ENCODE results near the gene DCAF16. TPM values are rescaled to one million over a fixed set of nuclear protein-coding genes. Genes with fewer than 3 reads are reported as not detected.
A peak's percentile ranks its signal among the peaks of the same experiment; 100 is the strongest.

DCAF16 gene
- total RNA-seq, 1 donor from 2014 or later = 32.7 TPM

DNA sequence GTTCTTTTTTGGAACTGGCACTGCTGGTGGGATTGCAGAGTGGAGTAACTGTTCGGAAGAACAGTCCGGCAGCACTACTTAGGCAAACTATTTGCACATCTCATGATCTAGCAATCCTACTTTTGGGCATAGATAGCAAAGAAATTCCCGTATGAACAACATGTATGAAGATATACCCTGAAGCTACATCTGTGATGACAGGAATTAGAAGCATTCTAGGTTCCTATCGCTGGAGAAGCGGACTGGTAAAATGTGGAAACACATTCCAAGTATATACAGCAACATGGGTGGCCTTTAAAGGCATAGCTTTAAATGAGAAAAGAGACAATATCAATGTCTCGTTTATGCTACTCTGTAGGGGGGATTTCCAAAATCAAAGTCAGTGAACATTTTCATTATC lies 3.1 kb downstream of the DCAF16 start:
- H3K4me2 ChIP-seq (ENCODE audit: low read length) = peak overlapping the region; percentile 96
- FAIRE-seq (no peak), DNase-seq (ENCODE audit: low read depth) (no peak)
- no peak overlapping the region for H2AFZ ChIP-seq (ENCODE audit: low read depth, low read length)
- peaks cover 21% of the 10 kb centered on the region for H3K36me3 ChIP-seq (ENCODE audit: insufficient read depth, low read length)
- peak overlapping the region; percentile 36 for H3K9ac ChIP-seq (ENCODE audit: low read length)
- H3K4me1 ChIP-seq (ENCODE audit: insufficient read depth, low read length) = peaks cover 18% of the 10 kb centered on the region
- Mint-ChIP-seq H3K27ac (ENCODE audit: unreplicated experiment) (no peak overlapping the region), H3K36me3 (ENCODE audit: low read depth, unreplicated experiment) (peaks cover 11% of the 10 kb centered on the region), H3K9me3 (ENCODE audit: unreplicated experiment) (no peaks in the 10 kb centered on the region), H3K27me3 (ENCODE audit: low read depth, unreplicated experiment) (no peaks in the 10 kb centered on the region), H3K4me3 (ENCODE audit: unreplicated experiment) (peak overlapping the region; percentile 66), H3K4me1 (ENCODE audit: low read depth, unreplicated experiment) (peaks cover 20% of the 10 kb centered on the region)
- H3K27me3 ChIP-seq (ENCODE audit: insufficient read depth, low read length) = no peaks in the 10 kb centered on the region
- H3K4me3 ChIP-seq (ENCODE audit: insufficient read depth, low read depth, low read length) = peak overlapping the region; percentile 38
- H4K20me1 ChIP-seq (ENCODE audit: insufficient read depth, low read length) = peaks cover 44% of the 10 kb centered on the region
- H3K79me2 ChIP-seq (ENCODE audit: insufficient read depth, low read length) = peaks cover 90% of the 10 kb centered on the region
- TF ChIP-seq, protein P1, sequence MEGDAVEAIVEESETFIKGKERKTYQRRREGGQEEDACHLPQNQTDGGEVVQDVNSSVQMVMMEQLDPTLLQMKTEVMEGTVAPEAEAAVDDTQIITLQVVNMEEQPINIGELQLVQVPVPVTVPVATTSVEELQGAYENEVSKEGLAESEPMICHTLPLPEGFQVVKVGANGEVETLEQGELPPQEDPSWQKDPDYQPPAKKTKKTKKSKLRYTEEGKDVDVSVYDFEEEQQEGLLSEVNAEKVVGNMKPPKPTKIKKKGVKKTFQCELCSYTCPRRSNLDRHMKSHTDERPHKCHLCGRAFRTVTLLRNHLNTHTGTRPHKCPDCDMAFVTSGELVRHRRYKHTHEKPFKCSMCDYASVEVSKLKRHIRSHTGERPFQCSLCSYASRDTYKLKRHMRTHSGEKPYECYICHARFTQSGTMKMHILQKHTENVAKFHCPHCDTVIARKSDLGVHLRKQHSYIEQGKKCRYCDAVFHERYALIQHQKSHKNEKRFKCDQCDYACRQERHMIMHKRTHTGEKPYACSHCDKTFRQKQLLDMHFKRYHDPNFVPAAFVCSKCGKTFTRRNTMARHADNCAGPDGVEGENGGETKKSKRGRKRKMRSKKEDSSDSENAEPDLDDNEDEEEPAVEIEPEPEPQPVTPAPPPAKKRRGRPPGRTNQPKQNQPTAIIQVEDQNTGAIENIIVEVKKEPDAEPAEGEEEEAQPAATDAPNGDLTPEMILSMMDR (IDR thresholded peaks at IDR 0.05; ENCODE audit: insufficient read depth, low read depth, low read length) = no peak
- no peak for TF ChIP-seq EZH2 (IDR thresholded peaks at IDR 0.05; ENCODE audit: insufficient read depth, low read length)
- H3K27ac ChIP-seq (ENCODE audit: low read depth, low read length) = no peak overlapping the region
- no peaks in the 10 kb centered on the region for H3K9me3 ChIP-seq (ENCODE audit: insufficient read depth, low read depth, low read length)

DNA sequence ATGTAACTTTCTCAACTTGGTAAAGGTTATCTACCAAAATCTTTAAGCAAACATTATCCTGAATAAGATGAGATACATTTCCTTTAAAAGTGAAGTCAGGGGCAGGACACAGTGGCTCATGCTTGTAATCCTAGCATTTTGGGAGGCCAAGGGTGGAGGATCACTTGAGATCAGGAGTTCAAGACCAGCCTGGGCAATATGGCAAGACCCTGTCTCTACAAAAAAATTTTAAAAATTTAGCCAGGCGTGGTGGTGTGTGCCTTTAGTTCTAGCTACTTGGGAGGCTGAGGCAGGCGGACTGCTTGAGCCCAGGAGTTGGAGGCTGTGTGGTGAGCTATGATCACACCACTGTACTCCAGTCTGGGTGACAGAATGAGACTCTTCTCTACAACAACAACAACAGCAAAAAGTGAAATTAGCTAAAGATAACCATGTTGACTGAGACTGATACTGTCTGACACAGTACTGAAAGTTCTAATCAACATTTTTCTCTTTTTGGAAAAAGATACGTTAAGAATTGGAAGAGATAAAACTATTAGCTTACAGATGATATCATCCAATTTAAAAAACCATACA lies 4.9 kb downstream of the DCAF16 start:
- Histone ChIP-seq H3K4me1 (ENCODE audit: insufficient read depth, low read length) (peaks cover 14% of the 10 kb centered on the region), H3K27me3 (ENCODE audit: insufficient read depth, low read length) (no peaks in the 10 kb centered on the region), H3K79me2 (ENCODE audit: insufficient read depth, low read length) (peaks cover 80% of the 10 kb centered on the region), H3K9ac (ENCODE audit: low read length) (no peak overlapping the region), H3K4me2 (ENCODE audit: low read length) (no peak overlapping the region), H3K4me3 (ENCODE audit: insufficient read depth, low read depth, low read length) (no peak overlapping the region), H3K9me3 (ENCODE audit: insufficient read depth, low read depth, low read length) (no peaks in the 10 kb centered on the region), H3K27ac (ENCODE audit: low read depth, low read length) (no peak overlapping the region), H4K20me1 (ENCODE audit: insufficient read depth, low read length) (peaks cover 46% of the 10 kb centered on the region), H2AFZ (ENCODE audit: low read depth, low read length) (no peak overlapping the region), H3K36me3 (ENCODE audit: insufficient read depth, low read length) (peaks cover 24% of the 10 kb centered on the region)
- FAIRE-seq = no peak
- no peaks in the 10 kb centered on the region for H3K9me3 Mint-ChIP-seq (ENCODE audit: unreplicated experiment)
- H3K4me3 Mint-ChIP-seq (ENCODE audit: unreplicated experiment) = no peak overlapping the region
- no peak overlapping the region for H3K27ac Mint-ChIP-seq (ENCODE audit: unreplicated experiment)
- H3K36me3 Mint-ChIP-seq (ENCODE audit: low read depth, unreplicated experiment) = peaks cover 11% of the 10 kb centered on the region
- H3K27me3 Mint-ChIP-seq (ENCODE audit: low read depth, unreplicated experiment) = no peaks in the 10 kb centered on the region
- peaks cover 16% of the 10 kb centered on the region for H3K4me1 Mint-ChIP-seq (ENCODE audit: low read depth, unreplicated experiment)
- DNase-seq (ENCODE audit: low read depth) = no peak
- no peak for TF ChIP-seq EZH2 (IDR thresholded peaks at IDR 0.05; ENCODE audit: insufficient read depth, low read length)
- TF ChIP-seq, protein P1 (IDR thresholded peaks at IDR 0.05; ENCODE audit: insufficient read depth, low read depth, low read length) = no peak

DNA sequence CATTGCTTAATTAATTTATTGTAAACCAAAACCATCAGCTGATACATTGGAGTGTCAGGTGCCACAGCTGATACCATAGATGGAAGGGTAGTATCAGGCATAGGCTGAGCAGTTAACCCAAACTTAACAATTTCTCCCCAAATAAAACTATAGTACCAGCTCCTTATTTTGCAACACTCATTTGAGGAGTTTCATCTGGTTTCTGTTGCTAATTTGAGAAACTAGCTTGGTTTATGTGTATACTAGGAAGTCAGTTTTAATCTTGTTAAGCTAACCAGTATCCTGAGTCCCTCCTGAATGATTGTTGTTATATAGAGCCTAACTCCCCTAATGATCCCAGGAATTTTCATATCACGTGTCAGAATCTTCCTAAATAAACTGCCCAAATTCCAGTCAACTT lies 12.7 kb downstream of the DCAF16 start:
- H3K9me3 ChIP-seq (ENCODE audit: insufficient read depth, low read depth, low read length) = no peaks in the 10 kb centered on the region
- DNase-seq (ENCODE audit: low read depth) = no peak
- Mint-ChIP-seq H3K27ac (ENCODE audit: unreplicated experiment) (no peak overlapping the region), H3K4me1 (ENCODE audit: low read depth, unreplicated experiment) (no peaks in the 10 kb centered on the region), H3K36me3 (ENCODE audit: low read depth, unreplicated experiment) (peaks cover 2% of the 10 kb centered on the region), H3K4me3 (ENCODE audit: unreplicated experiment) (no peak overlapping the region), H3K9me3 (ENCODE audit: unreplicated experiment) (no peaks in the 10 kb centered on the region), H3K27me3 (ENCODE audit: low read depth, unreplicated experiment) (no peaks in the 10 kb centered on the region)
- H3K4me3 ChIP-seq (ENCODE audit: insufficient read depth, low read depth, low read length) = no peak overlapping the region
- H3K4me2 ChIP-seq (ENCODE audit: low read length) = no peak overlapping the region
- no peak overlapping the region for H3K27ac ChIP-seq (ENCODE audit: low read depth, low read length)
- no peaks in the 10 kb centered on the region for H3K27me3 ChIP-seq (ENCODE audit: insufficient read depth, low read length)
- FAIRE-seq = no peak
- peaks cover 15% of the 10 kb centered on the region for H3K36me3 ChIP-seq (ENCODE audit: insufficient read depth, low read length)
- peaks cover 7% of the 10 kb centered on the region for H3K79me2 ChIP-seq (ENCODE audit: insufficient read depth, low read length)
- H2AFZ ChIP-seq (ENCODE audit: low read depth, low read length) = no peak overlapping the region
- H3K9ac ChIP-seq (ENCODE audit: low read length) = no peak overlapping the region
- H4K20me1 ChIP-seq (ENCODE audit: insufficient read depth, low read length) = peaks cover 7% of the 10 kb centered on the region
- H3K4me1 ChIP-seq (ENCODE audit: insufficient read depth, low read length) = no peaks in the 10 kb centered on the region
- TF ChIP-seq, protein P1 (IDR thresholded peaks at IDR 0.05; ENCODE audit: insufficient read depth, low read depth, low read length) = no peak
- TF ChIP-seq EZH2 (IDR thresholded peaks at IDR 0.05; ENCODE audit: insufficient read depth, low read length) = no peak

Data from astrocyte (in vitro differentiated cells and primary cell).